ENCODE measurements around the gene BRMS1. TPM values are rescaled to one million over a fixed set of nuclear protein-coding genes. Genes with fewer than 3 reads are reported as not detected.

The BRMS1 gene
- total and polyA plus RNA-seq, 10 of the 15 experiments (the other 5 are each of a cell fraction or from before 2014, with no cell fraction given): 2.1 to 85.3 (median 48.5) TPM

DNA sequence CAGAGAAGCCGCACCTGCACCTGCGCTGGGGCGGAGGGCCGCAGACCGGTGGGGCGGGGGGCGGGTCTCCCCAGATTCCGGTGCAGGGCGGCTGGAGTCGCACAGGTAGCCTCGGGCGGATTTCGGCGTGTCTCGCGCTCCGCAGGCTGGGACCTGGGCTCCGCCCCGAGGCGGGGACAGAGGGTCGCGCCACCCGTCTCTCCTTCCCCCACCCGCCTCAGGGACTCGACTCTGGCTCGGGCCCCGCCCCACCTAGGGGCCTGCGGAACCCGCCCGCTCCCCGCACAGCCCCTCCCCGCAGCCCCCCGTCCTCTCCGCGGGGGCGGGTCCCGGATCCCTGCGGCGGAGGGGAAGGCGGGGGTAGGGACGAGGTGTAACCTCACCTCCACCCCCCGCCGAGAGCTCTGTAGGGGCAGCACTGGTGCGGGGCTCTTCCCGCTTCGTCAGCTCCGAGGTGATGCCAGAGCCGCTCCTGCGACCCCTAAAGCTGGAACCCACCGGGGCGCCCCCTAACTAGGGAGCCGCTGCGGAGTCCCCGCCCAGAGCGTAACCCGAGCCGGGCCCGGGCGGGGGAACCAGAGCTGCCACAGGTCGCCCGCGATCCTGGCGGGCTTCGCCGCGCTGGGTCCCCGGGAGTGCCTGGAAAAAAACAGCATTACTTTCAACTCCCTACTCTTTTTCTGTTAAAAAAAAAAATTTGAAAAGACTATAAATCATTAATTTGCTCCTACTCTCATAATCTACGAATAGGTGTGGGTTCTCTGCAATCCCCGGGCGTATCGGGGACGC is 26.9 kb upstream of the BRMS1 start, which contains the start of gene SLC29A2:
SLC29A2 (minus strand) TSS at position 134 of the 789 bp plus-strand sequence. CDS start 169 bp downstream, outside the sequence.
- RAD21 ChIA-PET (ENCODE audit: unreplicated experiment): interaction anchor here (0.5 to 3.9 kb wide), 6 partner anchors 14 to 150 kb away, joined by 3 to 21 read pairs (median 3); partner anchors contain the start of gene BRMS1
- peak within 1 kb of the TSS; percentile 69 for H3K27ac ChIP-seq (ENCODE audit: control insufficient read depth, insufficient read depth)
- ATAC-seq: peak; percentile 91
- H4K20me1 ChIP-seq (ENCODE audit: control insufficient read depth, insufficient read depth): no peaks in the 10 kb centered on the region
- H3K79me2 ChIP-seq (ENCODE audit: control insufficient read depth, insufficient read depth, low read length): no peaks in the 10 kb centered on the region; the same call in none of the 2 replicates
- no peak for FAIRE-seq
- SMC1A ChIA-PET (ENCODE audit: uncharacterized antibody, unreplicated experiment): interaction anchor here (0.8 to 2.0 kb wide), 5 partner anchors 14 to 60 kb away, joined by 4 to 9 read pairs (median 6); no protein-coding TSS in a partner anchor
- peak; percentile 61 for DNase-seq (ENCODE audit: low read depth, low spot score)
- peaks cover 4% of the 10 kb centered on the region; the same call in 1 of the 2 replicates for H3K4me1 ChIP-seq (ENCODE audit: control insufficient read depth, insufficient read depth, low read length)
- intact Hi-C loops (cut with micrococcal nuclease; ENCODE audit: unreplicated experiment) (no loop called here), in situ Hi-C loops (cut with MboI) (no loop called here)
- H3K4me2 ChIP-seq (ENCODE audit: control insufficient read depth, insufficient read depth): peak within 1 kb of the TSS; percentile 79
- H3K9me3 ChIP-seq (replicated peaks; ENCODE audit: control insufficient read depth, insufficient read depth, low read length): no peaks in the 10 kb centered on the region
- H3K4me3 ChIP-seq: peak within 1 kb of the TSS; percentile 90
- BruUV-seq (replicated peaks): no TSS peak
- H3K9ac ChIP-seq (ENCODE audit: control insufficient read depth, insufficient read depth, low read length): peak within 1 kb of the TSS; percentile 84
- no peaks in the 10 kb centered on the region; a peak in 1 of 4 replicates for H3K27me3 ChIP-seq (replicated peaks in 1 of 2; ENCODE audit: control insufficient read depth in 2 of 2, insufficient read depth in 2 of 2, low read length in 1 of 2)
- no peaks in the 10 kb centered on the region; a peak in 2 of 4 replicates for H3K36me3 ChIP-seq (ENCODE audit: control insufficient read depth in 2 of 2, insufficient read depth in 2 of 2, low read length in 1 of 2)
- peak within 1 kb of the TSS; percentile 47 for H2AFZ ChIP-seq (ENCODE audit: control insufficient read depth, low read depth, low read length)
- under 1% methylated on average over 30 of the region's 72 CpGs for WGBS (ENCODE audit: insufficient coverage, insufficient replicate concordance, low lambda C conversion rate, missing lambda C conversion rate)
- CTCF ChIA-PET: interaction anchor here (1.5 to 4.6 kb wide), 7 partner anchors 8 to 108 kb away, joined by 3 to 42 read pairs (median 9); partner anchors contain the start of genes BRMS1 and DPP3
- POLR2A ChIA-PET: interaction anchor here (0.6 to 2.7 kb wide), 9 partner anchors 9 to 484 kb away, joined by 3 to 12 read pairs (median 4); partner anchors contain the start of genes DPP3 and RBM4
- TF ChIP-seq CTCF (IDR thresholded peaks at IDR 0.05 in 2 of 3, conservative IDR thresholded peaks at IDR 0.05 in 1 of 3; ENCODE audit: control insufficient read depth in 2 of 3, extremely low read depth in 1 of 3, insufficient read depth in 1 of 3, low read depth in 3 of 3, low read length in 3 of 3) (no peak), SMAD1 (IDR thresholded peaks at IDR 0.05; ENCODE audit: low read depth, partially characterized antibody) (no peak), YBX1 (IDR thresholded peaks at IDR 0.05) (no peak), MEF2A (IDR thresholded peaks at IDR 0.05; ENCODE audit: insufficient read depth, low read depth, low read length) (no peak), IKZF2 (IDR thresholded peaks at IDR 0.05) (peak in 1 of 2 experiments; percentile 13; a peak in 3 of 4 replicates), GABPA (IDR thresholded peaks at IDR 0.05; ENCODE audit: low read depth) (no peak), MEF2B (IDR thresholded peaks at IDR 0.05; ENCODE audit: partially characterized antibody, poor library complexity, severe bottlenecking) (peak; percentile 30), IKZF1 (conservative IDR thresholded peaks at IDR 0.05) (0 out of 2 replicates have a peak, but pooled peaks have one; percentile 40), NR2F1 (conservative IDR thresholded peaks at IDR 0.05) (peak; percentile 12; the same call in 1 of the 2 replicates), LARP7 (IDR thresholded peaks at IDR 0.05) (peak; percentile 28; the same call in 1 of the 2 replicates), STAT1 (conservative IDR thresholded peaks at IDR 0.05) (no peak), MXI1 (IDR thresholded peaks at IDR 0.05; ENCODE audit: low read depth, low read length) (peak; percentile 43; the same call in 1 of the 2 replicates), BRCA1 (IDR thresholded peaks at IDR 0.05; ENCODE audit: low read depth, low read length) (no peak), ZZZ3 (IDR thresholded peaks at IDR 0.05; ENCODE audit: control insufficient read depth, insufficient read length, low read depth) (no peak), GATAD2B (conservative IDR thresholded peaks at IDR 0.05; ENCODE audit: low read depth) (peak; percentile 24; the same call in 1 of the 2 replicates), RELA (IDR thresholded peaks at IDR 0.05; ENCODE audit: borderline replicate concordance, partially characterized antibody) (peak; percentile 11)
- TF ChIP-seq, protein P1, sequence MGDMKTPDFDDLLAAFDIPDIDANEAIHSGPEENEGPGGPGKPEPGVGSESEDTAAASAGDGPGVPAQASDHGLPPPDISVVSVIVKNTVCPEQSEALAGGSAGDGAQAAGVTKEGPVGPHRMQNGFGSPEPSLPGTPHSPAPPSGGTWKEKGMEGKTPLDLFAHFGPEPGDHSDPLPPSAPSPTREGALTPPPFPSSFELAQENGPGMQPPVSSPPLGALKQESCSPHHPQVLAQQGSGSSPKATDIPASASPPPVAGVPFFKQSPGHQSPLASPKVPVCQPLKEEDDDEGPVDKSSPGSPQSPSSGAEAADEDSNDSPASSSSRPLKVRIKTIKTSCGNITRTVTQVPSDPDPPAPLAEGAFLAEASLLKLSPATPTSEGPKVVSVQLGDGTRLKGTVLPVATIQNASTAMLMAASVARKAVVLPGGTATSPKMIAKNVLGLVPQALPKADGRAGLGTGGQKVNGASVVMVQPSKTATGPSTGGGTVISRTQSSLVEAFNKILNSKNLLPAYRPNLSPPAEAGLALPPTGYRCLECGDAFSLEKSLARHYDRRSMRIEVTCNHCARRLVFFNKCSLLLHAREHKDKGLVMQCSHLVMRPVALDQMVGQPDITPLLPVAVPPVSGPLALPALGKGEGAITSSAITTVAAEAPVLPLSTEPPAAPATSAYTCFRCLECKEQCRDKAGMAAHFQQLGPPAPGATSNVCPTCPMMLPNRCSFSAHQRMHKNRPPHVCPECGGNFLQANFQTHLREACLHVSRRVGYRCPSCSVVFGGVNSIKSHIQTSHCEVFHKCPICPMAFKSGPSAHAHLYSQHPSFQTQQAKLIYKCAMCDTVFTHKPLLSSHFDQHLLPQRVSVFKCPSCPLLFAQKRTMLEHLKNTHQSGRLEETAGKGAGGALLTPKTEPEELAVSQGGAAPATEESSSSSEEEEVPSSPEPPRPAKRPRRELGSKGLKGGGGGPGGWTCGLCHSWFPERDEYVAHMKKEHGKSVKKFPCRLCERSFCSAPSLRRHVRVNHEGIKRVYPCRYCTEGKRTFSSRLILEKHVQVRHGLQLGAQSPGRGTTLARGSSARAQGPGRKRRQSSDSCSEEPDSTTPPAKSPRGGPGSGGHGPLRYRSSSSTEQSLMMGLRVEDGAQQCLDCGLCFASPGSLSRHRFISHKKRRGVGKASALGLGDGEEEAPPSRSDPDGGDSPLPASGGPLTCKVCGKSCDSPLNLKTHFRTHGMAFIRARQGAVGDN (IDR thresholded peaks at IDR 0.05): 0 out of 2 replicates have a peak, but pooled peaks have one; percentile 10

All from GM12878 (cell line).